ENCODE measurements around the gene SPATS2. TPM values are rescaled to one million over a fixed set of nuclear protein-coding genes. Genes with fewer than 3 reads are reported as not detected.
"Not testable (repeated sequence)": the region's sequence is repeated elsewhere in the genome, so short reads cannot be mapped to it uniquely, and the experiment has no call there.

SPATS2 gene
- total RNA-seq, 1 experiment from 2014 or later, result 23.8 TPM

DNA sequence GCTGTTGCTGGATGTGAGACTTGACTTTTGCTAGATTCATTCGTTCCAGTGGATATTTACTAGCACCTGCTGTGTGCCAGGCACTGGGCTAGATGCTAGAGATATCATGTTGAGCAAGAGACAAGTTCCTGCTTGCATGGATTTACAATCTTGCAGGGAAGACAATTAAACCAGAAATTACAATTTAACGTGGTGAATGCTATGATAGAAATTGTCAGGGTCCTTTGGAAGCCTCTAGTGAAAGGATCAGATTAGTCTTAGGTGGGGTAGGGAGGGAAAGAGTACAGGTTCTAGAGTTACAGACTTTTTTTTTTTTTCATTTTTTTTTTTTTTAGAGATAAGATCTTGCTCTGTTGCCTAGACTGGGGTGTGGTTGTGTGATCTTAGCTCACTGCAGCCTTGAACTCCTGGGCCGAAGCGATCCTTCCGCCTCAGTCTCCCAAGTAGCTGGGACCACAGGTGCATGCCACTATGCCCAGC is 36.7 kb downstream of the SPATS2 start:
- DNase-seq (ENCODE audit: low spot score), result no peak

DNA sequence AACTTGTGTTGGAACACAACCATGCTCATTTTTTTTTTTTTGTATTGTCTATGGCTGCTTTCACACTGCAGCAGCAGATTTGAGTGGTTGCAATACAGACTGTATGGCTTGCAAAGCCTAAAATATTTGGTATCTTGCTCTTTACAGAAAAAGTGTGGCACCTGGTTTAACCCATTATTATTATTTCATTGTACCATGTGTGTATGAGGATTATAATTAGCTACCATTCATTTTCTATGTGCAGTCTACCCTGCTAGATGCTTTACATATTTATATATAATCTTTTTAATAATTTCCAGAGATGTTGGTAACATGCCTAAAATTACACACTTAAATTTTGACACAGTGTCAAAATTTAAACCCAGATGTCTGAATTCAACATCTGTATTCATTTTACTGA is 37.7 kb downstream of the SPATS2 start:
- no peak for DNase-seq (ENCODE audit: low spot score)

DNA sequence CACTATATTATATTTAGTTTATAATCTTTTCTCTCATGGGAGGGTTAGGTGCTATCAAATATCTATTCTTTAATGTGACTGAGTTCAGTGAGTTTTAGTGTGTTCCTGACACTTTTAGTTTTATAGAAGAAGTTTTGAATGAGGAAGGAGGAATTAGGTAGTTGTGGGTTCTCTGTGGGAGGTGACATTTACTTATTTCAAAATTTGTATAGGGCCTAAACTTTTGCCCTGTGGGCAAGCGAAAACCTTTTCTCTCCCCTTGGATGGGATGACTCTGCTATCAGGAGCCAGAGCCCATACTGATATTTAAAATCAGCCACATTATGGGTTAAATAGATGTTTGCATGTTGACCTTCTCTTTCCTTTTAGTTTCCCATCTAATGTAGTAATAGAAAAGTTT is 43.6 kb downstream of the SPATS2 start:
- DNase-seq (ENCODE audit: low spot score), result no peak

DNA sequence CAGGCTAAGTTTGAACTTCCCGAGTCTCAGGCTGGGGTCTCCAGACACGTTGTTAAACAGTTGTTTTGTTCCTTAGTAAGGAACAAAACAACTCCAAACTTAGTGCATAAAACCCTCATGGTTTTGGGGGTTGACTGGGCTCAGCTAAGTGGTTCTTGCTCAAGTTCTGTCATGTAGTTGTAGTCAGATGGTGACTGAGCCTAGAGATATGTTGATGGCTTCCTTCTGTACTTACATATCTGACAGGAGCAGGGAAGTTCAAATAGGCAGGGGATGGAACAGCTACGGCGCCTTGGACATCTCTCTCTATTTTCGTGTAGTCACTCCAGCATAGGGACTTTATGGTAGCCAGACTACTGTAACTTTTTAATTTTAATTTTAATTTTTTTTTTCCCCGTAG is 45.7 kb downstream of the SPATS2 start:
- no peak for DNase-seq (ENCODE audit: low spot score)

DNA sequence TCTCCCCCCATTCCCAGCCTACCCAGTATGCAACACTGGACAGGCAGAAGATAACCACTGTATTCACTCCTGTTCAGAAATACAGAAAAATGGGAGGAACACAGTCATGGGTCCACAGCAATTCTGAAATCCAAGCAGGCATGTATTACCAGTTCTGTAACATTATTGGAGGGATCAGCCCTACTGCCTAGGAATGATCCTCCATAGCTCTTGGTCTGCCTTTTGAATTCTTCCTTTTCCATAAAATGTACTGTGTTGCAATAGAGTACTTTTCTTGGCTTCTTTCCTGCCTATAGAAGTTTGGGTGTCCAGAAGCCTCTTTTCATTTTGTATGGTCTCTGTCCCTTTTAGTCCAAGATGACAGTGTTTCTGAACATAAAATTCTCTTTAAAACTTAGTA is 46.5 kb downstream of the SPATS2 start:
- no peak for DNase-seq (ENCODE audit: low spot score)

DNA sequence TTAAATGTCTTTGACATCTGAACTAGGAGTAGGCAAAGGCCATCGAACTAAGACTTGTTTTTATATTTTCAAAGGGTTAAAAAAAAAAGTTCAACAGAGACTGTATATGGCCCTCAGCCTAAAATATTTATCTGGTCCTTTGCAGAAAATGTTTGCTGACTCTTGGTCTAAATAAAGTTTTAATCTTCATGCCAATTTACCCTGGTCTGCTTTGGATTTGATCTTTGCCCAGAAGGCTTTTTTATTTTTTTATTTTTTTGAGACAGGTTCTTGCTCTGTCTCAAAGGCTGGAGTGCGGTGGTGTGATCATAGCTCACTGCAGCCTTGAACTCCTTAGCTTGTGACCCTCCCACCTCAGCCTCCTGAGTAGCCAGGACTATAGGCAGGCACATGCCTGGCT is 47.1 kb downstream of the SPATS2 start:
- DNase-seq (ENCODE audit: low spot score), result no peak

DNA sequence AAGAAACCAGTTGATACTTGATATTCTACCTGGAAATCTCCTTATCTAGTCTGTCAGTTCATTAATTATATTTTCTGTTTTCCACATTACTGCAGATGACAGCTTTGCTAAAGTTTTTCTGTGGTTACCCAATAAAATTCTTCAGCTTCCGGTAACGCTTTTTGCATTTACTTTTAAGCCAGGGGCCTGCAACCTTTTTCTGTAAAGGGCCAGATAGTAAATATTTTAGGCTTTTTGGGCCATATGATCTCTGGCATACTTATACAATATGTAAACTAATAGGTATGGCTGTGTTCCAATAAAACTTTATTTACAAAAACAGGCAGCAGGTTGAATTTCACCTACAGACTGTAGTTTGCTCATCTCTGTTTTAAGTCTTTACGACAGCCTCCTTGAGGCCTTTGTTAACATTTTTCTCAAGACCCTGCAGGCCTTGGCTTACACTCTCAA is 48.3 kb downstream of the SPATS2 start:
- no peak for DNase-seq (ENCODE audit: low spot score)

DNA sequence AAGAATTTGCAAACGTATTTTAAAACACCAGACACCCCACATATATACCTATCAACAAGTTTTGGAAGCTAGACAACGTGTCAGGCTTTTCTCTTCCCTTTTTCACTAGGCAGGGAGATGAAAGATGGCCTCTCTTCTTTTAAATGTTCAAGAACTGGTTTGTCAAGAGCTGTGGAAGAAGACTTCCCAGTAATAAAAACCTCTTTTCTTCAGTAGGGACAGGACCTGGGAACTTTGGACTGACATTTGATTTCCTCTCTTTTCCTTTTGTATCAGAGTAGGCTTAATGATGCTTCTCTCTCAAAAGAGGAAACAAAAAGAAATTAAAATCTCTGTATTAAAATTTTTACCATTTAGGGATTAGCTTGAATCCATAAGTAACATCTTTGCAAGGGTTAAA is 49.6 kb downstream of the SPATS2 start:
- no peak for DNase-seq (ENCODE audit: low spot score)

DNA sequence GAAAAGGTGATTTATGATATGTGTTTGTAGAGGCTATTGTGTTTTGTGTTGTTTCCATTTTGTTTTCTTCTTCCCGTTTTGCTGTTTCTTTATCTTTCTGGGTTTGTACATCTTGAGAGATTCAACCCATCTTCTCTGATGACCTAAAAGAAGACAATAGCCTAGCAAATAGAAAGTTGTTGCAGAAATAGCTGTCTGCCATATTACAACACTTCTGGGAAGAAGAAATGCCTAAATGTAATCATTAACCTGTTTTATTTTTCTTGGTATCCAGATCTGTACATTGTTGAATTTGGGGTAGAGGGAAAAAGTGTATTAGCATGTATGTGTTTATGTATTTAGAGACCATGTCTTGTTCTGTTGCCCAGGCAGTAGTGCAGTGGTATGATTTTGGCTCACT is 50.3 kb downstream of the SPATS2 start:
- no peak for DNase-seq (ENCODE audit: low spot score)

DNA sequence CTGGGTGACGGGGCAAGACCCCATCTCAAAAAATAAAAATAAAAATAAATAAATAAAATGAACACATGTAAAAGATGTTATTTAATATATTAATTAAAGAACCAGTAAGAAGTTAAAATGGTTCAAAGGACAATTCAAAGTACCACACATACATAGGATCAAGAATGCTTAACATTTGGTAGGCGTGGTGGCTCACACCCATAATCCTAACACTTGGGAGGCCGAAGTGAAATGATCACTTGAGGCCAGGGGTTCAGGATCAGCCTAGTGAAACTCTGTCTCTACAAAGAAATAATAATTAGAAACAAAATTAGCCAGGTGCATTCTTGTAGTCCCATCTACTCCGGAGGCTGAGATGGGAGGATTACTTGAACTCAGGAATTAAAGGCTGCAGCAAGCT is 53.3 kb downstream of the SPATS2 start:
- no peak for DNase-seq (ENCODE audit: low spot score)

DNA sequence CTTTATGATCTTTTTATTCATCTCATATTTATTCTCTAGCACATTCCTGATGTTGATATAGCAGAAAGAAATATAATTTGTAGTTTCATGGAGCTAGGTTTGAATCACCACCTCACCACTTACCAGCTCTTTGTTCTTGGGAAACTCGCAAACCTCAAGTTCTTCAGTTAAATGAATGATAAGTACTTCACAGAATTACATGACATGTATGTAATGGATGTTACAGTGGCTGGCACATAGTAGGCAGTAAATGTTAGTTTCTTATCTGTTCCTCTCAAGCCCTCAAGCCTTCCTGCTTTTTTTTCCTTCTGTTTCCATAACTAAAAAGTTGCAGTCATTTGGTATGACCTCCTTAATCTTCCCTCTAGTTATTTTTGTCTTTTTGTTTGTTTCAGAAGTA is 54.9 kb downstream of the SPATS2 start:
- DNase-seq (ENCODE audit: low spot score), result no peak

DNA sequence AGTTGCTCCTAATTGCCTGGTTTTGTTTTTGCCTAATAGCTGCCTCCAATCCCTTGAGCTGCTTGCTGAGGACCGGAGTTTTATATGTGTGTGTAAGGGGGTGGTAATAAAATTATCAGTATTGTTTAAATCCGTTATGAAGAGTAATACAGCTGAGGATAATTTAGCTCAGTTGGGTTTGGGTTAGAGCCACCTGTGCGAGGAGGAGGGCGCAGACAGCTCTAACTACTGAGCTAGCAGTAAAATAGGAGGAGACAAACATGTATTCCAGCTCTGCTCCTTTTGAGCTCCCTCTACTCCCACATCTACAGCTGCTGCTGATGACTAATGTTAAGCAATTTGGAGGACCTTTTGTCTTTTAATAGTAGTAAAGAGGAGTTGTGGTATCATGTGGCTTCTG is 61.5 kb downstream of the SPATS2 start:
- DNase-seq (ENCODE audit: low spot score), result peak; percentile 68

DNA sequence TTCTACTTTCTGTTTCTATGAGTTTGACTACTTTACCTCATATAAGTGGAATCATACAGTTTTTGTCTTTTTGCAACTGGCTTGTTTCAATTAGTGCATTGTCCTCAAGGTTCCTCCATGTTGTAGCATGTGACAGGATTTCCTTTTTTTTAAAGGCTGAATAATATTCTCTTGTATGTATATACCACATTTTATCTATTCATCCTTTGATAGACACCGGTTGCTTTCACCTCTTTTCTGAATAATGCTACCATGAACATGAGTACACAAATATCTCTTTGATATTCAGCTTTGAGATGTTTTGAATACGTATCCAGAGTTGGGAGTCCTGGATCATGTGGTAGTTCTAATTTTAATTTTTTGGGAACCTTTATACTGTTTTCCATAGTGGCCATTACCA is 65.4 kb downstream of the SPATS2 start:
- no peak for DNase-seq (ENCODE audit: low spot score)

DNA sequence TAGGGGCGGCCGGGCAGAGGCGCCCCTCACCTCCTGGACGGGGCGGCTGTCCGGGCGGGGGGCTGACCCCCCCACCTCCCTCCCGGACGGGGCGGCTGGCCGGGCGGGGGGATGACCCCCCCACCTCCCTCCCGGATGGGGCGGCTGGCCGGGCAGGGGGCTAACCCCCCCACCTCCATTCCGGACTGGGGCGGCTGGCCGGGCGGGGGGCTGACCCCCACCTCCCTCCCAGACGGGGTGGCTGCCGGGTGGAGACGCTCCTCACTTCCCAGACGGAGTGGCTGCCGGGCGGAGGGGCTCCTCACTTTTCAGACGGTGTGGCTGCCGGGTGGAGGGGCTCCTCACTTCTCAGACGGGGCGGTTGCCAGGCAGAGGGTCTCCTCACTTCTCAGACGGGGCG is 69.5 kb downstream of the SPATS2 start:
- DNase-seq (ENCODE audit: low spot score), result not testable (repeated sequence)

DNA sequence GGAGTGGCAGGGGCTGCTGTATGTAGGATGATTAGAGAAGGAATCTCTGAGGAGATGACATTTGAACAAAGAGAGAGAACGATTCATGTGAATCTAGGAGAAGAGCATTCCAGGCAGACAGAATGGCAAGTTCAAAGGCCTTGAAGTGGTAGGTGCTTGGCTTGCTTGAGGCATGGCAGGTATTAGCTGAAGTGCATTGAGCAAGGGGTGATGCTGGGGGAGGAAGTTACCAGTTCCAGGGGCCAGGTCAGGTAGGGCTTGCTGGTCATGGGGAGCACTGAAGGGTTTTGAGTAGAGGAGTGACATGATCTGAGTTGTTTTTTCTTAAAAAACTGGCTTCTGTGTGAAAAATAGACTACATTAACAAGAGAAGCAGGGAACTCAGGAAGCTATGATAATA is 71.8 kb downstream of the SPATS2 start:
- DNase-seq (ENCODE audit: low spot score), result no peak

DNA sequence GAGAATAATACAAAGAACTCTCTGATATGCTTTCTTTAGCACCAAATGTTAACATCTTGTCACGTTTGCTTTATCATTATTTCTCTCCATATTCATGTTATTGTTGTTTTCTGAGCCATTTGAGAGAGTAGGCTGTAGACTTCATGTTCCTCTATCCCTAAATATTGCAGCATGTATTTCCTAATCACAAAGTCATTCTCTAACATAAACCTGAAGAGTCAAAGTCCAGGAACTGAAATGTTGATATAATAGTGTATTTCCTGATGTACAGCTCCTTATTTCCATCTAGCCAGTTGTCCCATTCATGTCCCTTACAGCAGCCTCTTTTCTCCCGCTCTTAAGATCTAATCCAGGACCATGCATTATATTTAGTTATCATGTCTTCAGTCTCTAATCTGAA is 72.8 kb downstream of the SPATS2 start:
- DNase-seq (ENCODE audit: low spot score), result no peak

DNA sequence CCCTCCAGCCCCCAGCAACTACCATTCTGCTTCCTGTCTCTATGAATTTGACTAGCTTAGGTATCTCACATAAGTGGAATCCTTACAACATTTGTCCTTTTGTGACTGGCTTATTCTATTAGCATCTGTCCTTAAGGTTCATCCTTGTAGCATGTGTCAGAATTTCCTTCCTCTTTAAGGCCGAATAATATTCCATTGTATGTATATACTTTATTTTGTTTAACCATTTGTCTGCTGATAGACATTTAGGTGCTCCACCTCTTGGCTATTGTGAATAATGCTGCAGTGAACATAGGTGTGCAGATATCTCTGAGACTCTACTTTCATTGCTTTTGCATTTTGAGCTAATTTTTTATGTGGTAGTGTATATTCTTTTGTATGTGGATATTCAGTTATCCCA is 75.7 kb downstream of the SPATS2 start:
- DNase-seq (ENCODE audit: low spot score), result no peak

DNA sequence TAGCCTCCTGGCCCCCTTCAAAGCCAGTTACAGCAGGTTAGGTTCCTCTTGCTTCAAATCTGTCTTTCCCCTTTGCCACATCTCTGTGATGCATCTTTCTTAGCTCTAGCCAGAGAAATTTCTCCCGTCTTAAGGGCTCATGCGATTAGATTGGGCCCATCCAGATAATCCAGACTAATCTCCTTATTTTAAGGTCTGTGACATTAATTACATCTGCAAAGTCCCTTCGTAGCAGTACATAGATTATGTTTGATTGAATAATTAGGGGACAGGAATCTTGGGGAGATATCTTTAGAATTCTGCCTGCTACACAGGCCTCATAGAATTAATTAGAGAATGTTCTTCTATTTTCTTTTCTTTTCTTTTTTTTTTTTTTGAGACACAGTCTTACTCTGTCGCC is 79.3 kb downstream of the SPATS2 start:
- DNase-seq (ENCODE audit: low spot score), result no peak

DNA sequence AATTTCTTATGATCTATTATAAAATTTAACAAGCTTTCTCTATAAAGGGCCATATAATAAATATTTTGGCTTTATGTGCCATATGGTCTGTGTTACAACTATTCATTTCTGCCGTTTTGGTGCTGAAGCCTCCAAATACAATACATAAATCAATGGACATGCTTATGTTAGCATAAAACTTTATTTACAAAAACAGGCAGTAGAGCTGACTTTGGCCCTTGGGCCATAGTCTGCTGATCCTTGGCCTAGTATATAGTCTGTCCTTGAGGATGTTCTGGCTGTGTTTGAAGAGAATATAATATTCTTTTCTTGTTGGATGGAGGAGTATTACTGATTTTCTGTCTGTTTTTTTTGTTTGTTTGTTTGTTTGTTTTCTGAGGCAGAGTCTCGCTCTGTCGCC is 81.6 kb downstream of the SPATS2 start:
- DNase-seq (ENCODE audit: low spot score), result no peak

DNA sequence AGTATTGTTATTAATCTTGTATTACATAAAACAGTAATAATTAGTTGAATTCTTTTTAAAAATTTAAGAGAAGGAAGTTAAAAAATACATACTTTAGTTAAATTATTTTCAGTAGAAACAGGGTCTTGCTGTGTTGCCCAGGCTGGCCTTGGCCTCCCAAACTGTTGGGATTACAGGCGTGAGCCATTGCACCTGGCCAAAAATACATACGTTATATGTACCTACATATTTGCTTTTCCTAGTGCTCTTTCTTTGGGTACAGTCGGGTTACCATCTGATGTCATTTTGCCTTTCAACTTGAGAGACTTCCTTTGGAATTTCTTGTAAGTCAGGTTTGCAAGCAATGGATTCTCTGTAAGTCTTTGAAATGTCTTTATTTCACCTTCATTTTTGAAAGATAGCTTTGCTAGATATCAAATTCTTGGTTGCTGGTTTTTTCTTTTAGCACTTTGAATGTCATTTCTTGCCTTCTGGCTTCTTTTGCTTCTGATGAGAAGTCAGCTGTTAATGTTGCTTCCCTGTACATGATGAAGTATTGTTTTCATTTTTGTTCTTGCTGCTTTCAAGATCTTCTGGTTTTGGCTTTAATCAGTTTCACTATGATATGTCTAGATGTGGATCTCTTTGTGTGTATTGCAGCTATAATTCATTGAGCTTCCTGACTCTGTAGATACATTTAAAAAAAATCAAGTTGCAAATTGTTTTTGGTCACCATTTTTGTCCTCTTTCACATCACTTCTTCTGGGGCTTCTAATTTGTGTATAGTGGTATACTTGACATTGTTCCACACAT is 84.4 kb downstream of the SPATS2 start:
- DNase-seq (ENCODE audit: low spot score), result no peak

DNA sequence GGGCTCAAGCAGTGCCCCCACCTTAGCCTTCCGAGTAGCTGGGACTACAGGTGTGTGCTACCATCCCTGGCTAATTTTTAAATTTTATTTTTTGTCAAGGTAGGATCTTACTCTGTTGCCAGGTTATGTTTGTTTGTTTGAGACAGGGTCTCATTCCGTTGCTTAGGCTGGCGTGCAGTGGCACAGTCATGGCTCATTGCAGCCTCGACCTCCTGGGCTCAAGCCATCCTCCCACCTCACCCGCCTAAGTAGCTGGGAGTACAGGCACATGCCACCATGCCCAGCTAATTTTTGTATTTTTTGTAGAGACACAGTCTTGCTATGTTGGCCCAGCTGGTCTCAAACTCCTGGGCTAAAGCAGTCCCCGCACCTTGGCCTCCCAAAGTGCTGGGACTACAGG is 88.2 kb downstream of the SPATS2 start:
- no peak for DNase-seq (ENCODE audit: low spot score)

DNA sequence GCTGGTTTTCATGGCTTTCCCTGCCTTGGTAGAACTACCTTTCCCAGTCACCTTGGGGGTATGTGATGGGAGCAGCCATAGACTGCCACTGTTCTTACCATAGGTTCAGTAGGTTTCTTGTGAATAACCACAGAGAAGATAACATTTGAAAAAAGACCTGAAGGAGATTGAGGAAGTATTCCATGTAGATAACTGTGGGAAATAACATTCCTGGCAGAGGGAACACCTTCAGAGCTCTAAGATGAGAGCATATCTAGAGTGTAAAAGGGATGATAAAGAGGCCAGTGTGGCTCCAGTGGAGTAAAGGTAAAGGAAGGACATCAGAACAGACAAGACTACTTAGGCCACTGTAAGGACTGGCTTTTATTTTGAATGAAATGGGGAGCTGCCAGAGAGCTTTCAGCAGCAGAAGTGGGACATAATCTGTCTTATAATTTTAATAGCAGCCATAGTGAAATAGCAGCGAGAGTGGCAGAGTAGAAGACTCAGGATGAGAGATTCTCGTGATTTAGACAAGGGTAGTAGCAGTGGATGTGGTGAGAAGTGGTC is 88.9 kb downstream of the SPATS2 start:
- no peak for DNase-seq (ENCODE audit: low spot score)

DNA sequence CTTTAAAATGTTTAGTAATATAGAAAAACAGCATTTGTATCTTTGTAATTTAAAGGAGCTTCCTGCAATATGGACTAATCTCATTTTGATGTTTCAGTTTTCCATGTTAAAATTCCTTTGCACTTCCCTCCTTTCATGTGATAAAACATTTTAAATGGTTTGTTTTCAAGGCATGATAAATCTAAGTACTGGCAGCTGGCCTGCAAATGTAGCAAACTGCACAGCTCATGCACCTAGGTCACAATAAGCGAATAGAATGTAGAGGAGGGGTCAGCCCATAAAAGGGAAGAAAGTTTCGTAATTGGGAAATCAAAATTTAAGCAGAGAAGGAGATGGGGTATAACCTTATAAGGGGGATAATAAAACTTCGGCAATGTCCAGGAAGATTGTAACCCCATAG is 91.6 kb downstream of the SPATS2 start:
- DNase-seq (ENCODE audit: low spot score), result no peak

DNA sequence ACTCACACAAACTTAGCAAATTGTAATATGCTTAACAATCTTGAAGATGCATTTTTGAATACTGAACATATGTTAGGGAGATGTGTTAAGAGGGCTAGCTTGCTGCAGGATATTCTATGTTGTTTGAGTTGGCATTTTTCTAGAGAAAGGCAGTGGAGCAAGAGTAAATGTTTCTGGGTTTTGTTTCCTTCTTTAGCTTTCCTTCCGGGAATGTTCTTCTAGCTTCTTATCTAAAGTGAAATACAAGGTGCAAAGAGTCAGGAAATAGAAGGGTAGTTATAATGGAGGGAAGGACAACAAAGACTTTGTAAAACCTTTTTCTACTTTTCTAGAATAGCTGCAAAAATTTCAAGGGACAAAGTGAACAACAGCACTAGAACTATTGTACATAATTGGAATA is 94.0 kb downstream of the SPATS2 start:
- DNase-seq (ENCODE audit: low spot score), result no peak

Measured in A172 (cell line).